NB4 (cell line): ENCODE results near the gene ZCCHC2.

Experiments
- MAX ChIP-seq: IDR thresholded peaks from 2 replicates; pipeline ENCODE4 v1.6.1; 2011; ENCODE audit warnings: low read depth, low read length
- MYC ChIP-seq: IDR thresholded peaks from 2 replicates; pipeline ENCODE4 v1.6.1; 2011; ENCODE audit warnings: low read depth, low read length
- POLR2A ChIP-seq: IDR thresholded peaks from 2 replicates; pipeline ENCODE4 v1.6.1; 2011; ENCODE audit warnings: mild to moderate bottlenecking; ENCODE audit not compliant: insufficient read length; ENCODE audit errors: extremely low read depth
- TF ChIP-seq, protein P1 (sequence below): IDR thresholded peaks from one replicate; pipeline ENCODE4 v1.5.1; 2012; ENCODE audit warnings: low read depth, low read length

GRCh38 chr18:62529597-62529996 lies 6.8 kb downstream of the ZCCHC2 start:
- TF ChIP-seq, protein P1, sequence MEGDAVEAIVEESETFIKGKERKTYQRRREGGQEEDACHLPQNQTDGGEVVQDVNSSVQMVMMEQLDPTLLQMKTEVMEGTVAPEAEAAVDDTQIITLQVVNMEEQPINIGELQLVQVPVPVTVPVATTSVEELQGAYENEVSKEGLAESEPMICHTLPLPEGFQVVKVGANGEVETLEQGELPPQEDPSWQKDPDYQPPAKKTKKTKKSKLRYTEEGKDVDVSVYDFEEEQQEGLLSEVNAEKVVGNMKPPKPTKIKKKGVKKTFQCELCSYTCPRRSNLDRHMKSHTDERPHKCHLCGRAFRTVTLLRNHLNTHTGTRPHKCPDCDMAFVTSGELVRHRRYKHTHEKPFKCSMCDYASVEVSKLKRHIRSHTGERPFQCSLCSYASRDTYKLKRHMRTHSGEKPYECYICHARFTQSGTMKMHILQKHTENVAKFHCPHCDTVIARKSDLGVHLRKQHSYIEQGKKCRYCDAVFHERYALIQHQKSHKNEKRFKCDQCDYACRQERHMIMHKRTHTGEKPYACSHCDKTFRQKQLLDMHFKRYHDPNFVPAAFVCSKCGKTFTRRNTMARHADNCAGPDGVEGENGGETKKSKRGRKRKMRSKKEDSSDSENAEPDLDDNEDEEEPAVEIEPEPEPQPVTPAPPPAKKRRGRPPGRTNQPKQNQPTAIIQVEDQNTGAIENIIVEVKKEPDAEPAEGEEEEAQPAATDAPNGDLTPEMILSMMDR, result no peak
- TF ChIP-seq POLR2A, result no peak
- no peak for TF ChIP-seq MYC
- no peak for TF ChIP-seq MAX
